AML-193 (cell line): ENCODE results near the gene GRXCR2.
"Not testable (repeated sequence)": the region's sequence is repeated elsewhere in the genome, so short reads cannot be mapped to it uniquely, and the experiment has no call there.

Source experiments
- DNase-seq, 2 experiments: peaks; one replicate each; lab custom pipeline; 2025; lab: John Stamatoyannopoulos, UW

GRXCR2 gene

GRCh38 chr5:145874765-145875164 is 2.0 kb upstream of the GRXCR2 start:
- DNase-seq: no peak

GRCh38 chr5:145872486-145872885 is 328 bp downstream of the GRXCR2 start:
- no peak for DNase-seq

DNA sequence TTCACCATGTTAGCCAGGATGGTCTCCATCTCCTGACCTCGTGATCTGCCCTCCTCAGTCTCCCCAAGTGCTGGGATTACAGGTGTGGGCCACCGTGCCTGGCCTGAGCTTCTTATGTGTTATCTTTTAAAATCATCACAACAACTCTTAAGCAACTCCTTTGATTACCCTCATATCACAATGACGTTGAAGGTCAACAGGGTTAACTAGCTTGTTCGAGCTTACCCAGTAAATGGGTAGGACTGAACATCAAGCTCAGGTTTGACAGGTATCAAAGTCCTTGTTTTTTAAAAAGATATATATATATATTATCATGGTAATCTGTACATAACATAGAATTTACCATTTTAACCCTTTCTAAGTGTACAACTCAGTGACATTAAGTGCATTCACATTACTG is 3.1 kb downstream of the GRXCR2 start:
- DNase-seq: no peak

GRCh38 chr5:145867806-145868205 is 5.0 kb downstream of the GRXCR2 start:
- no peak for DNase-seq

GRCh38 chr5:145864432-145864831 is 8.4 kb downstream of the GRXCR2 start:
- DNase-seq: not testable (repeated sequence)

- DNase-seq: no peak
Observed at GRCh38 chr5:145863003-145863402, 9.8 kb downstream of the GRXCR2 start.

GRCh38 chr5:145859897-145860296 is 12.9 kb downstream of the GRXCR2 start:
- DNase-seq: no peak

DNA sequence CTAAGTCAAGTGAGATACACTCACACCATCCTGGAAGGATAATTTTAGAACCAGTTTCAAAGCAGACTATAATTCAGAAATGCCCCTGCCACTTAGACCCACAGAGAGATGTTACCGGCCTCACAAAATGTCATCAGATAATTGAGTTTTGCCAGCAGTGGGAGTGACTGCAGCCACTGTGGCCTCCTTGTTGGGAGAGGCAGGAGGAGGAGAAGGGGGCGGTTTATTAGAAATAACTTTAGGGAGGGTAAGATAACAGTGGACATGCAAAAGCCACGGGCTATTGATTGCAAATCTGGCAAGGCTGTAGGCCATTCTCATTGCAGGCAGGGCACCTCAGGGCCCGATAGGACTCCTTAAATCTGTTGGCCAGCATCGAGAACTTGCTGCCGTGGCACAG is 13.4 kb downstream of the GRXCR2 start:
- no peak for DNase-seq

GRCh38 chr5:145858959-145859358 is 13.9 kb downstream of the GRXCR2 start:
- DNase-seq: no peak

- DNase-seq: no peak
Observed at GRCh38 chr5:145856285-145856818, 16.5 kb downstream of the GRXCR2 start.

GRCh38 chr5:145855763-145856267 is 17.0 kb downstream of the GRXCR2 start:
- no peak for DNase-seq

DNA sequence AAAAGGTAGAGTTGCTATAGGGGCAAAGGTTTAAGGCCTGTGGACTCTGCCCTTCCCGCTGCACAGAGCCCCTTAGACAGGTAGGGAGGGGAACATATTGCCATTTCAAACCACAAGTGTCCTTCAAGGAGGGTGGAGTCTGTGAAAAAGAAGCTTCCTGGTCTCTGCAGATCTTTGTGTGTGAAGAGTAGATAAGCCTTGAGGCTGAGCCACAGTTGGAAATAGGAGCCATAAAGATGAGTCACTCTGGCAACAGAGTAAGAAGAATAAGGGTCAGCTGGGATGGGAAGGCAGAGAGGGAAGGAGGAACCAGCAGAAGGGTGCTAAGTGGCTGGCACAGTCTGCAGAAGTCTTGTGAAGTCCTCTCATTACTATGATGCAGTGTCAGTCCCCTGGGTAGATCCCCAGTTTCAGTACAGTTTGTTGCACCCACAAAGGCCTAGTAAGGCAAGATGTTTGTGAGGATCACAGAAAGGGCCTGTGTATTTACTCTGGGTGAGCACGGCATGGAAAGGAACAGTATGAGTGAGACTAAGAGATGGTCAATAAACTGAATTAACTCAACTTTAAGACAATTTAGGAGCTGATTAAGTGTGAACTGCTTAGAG is 18.1 kb downstream of the GRXCR2 start:
- DNase-seq: peak in 1 of 2 experiments; percentile 16

- DNase-seq: no peak
Observed at GRCh38 chr5:145853781-145854376, 18.9 kb downstream of the GRXCR2 start.

DNA sequence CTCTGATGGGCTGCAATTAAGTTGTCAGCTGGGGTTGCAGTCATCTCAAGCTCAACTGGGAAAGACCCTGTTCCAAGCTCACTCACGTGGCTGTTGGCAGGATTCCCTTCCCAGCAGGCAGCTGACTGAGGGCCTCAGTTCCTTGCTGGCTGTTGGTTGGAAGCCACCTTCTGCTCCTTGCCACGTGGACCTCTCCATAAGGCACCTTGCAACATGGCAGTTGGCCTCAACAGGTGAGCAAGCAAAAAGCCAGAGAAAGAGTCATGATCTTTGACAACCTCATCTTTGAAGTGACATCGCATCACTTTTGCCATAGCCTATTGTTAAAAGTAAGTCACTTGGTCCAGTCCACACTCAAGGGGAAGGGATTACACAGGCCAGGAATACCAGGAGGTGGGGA is 19.8 kb downstream of the GRXCR2 start:
- no peak for DNase-seq

DNA sequence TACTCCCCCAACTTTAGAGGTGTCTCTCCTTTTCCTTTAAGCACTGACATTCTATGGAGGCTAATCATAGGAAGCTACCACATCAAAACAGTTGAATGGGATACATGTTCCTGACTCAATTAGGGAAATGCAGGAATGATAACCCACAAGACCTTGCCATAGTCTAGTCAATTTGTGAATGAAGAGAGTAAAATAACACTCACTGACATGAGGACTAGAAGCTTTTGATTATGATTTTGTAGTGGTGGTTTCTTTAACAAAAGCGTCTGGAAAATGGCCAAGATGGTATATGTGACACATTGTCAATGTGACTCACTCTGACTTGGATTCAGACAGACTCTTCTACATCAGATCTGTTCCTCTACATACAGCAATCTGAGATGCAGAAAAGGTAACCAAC is 24.0 kb downstream of the GRXCR2 start:
- no peak for DNase-seq

DNA sequence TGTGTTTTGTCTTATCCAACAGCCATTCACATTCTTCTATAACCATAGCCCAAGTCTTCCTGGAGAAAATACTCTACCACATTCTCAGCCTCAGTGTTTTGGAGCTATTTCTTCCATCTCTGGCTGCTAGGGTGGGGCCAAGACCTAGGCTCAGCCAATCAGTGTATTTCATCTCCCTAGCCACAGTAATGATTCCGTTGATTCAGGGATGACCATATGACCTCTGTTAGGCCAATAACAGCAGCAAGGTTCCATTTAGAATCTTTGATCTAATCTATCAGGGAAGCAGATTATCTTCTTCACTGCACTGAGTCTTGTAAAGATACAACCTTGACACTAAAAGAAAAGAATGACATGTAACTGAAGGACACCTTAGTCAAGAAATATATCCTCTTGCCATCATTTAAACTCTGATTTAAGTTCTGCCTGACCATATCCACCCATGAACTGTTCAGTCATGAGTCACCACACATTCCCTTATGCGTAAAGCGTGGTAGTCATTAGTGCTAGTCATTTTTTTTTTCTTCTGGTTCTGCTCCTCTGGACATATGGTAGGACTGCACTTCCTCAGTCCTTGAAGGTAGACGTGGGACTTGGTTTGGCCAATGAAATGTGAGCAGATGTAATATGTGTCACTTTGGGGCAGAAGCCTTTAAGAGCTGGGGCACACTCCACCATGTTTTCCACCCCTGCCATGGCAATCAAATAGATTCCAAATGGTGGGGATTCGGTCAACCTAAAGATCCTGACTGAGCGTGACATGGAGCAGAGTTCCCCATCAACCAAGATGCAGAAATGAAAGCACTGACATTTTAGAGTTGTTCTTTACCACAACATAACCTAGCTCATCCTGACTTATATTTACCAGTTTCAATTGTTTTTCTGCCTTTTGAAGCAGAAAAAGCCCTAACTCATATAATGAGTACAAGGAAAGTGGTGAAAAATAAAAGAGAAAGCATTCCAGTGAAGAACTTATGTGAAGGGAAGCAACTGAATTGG is 25.0 kb downstream of the GRXCR2 start:
- no peak for DNase-seq

DNA sequence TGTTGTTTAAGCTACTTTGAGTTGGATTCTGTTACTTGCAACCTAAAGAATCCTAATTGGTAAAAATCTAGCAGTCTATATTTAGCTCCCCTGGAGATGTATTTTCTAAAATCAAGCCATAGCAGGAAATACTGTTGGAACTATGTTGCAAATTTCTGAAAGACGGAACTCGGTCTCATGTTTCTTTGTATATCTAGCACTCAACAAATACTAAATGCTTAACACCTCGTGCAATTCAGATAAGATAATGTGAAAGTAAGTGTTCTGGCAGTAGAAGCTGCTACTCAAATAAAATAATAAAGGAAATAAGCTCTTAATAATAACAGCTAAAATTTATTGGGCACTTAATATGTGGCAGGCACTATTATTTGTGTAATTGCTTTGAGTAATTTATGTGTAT is 26.7 kb downstream of the GRXCR2 start:
- DNase-seq: no peak

- DNase-seq: no peak
Observed at GRCh38 chr5:145841299-145841698, 31.5 kb downstream of the GRXCR2 start.

DNA sequence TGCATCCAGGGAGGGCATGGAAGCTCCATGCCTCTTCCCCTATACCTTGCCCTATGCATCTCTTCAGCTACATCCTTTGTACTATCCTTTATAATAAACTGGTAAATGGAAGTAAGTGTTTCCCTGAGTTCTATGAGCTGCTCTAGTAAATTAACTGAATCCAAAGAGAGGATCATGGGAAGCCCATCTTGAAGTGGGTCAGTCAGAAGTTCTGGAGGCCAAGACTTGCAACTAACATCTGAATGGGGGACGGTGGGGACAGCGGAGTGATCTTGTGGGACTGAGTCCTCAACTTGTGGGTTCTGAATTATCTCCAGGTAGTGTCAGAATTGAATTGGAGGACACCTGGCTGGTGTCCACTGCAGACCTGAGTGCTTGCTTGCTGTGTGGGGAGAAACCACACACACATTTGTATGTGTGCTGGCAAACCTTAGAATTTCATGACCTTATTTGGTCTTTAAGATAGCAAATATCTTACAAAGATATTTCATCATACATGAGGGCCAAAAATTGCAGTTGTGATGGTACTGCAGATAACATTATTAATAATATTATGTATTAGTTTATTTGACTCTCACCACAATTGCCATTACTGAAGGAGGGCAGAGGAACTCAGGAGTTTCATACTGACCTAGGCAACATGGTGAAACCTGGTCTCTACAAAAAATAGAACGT is 32.2 kb downstream of the GRXCR2 start:
- no peak for DNase-seq

DNA sequence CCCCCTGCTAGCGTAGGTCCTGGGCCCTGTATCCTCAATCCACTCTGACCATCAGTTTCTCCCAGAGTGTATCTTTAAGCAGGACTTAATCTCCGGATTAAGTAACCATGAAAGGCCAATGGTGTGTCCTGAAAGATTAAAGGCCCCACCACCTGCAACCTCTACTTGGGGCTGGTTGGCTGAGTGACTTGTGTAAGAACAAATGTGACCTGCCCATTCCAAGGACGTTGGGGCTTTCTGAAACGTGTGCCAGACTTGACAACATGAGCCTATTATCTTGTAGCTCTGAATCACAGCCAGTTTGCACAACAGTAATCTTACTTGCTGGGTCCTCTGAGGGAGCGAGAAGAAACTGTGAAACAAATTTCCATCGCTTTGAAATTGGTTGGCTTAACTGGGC is 34.5 kb downstream of the GRXCR2 start:
- no peak for DNase-seq

DNA sequence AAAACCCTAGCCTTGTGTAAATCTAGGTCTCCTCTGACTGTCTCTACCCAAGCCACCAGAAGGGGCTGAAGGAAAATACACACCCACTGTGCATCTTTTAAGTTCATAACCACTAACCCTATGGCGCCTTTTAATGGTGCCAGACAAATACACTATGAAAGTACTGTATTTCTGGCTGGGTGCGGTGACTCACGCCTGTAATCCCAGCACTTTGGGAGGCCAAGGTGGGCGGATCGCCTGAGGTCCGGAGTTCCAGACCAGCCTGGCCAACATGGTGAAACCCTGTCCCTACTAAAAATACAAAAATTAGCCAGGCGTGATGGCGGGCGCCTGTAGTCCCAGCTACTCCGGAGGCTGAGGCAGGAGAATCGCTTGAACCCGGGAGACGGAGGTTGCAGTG is 36.6 kb downstream of the GRXCR2 start:
- not testable (repeated sequence) for DNase-seq

DNA sequence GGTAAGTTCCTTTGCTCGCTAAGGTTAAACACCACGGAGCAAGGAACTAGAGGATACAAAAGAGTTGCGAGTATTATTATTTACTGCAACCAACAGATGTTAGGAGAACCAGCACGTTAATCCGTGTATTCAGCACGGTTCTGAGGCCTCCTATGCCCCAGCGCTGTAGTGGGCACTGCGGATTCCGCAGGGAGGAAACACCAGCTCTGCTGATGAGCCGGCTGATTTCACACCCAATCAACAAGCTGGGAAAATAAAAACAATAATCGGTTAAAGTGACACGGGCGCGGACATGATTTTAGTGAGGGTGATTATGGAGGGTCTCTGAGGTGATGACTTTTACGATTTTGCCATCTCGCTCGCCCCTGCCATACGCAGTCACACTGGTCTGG is 37.0 kb downstream of the GRXCR2 start:
- DNase-seq: no peak
